Measurements from ENCODE around the gene CDH23. TPM values are rescaled to one million over a fixed set of nuclear protein-coding genes. Genes with fewer than 3 reads are reported as not detected.

CDH23 gene
- total RNA-seq, 1 experiment from 2014 or later = 0.02 TPM

- H3K27me3 ChIP-seq = no peaks in the 10 kb centered on the region
- no peaks in the 10 kb centered on the region for H3K4me1 ChIP-seq
- no peaks in the 10 kb centered on the region for H3K9me3 ChIP-seq (replicated peaks)
- H3K27ac ChIP-seq = no peak overlapping the region
- DNase-seq = no peak
- H3K4me3 ChIP-seq = no peak overlapping the region
- no peaks in the 10 kb centered on the region for H3K36me3 ChIP-seq
These were observed 281.5 kb downstream of the CDH23 start for GRCh38 chr10:71678057-71678805.

- Histone ChIP-seq H3K4me1 (no peaks in the 10 kb centered on the region), H3K27me3 (no peaks in the 10 kb centered on the region), H3K27ac (no peak overlapping the region), H3K4me3 (no peak overlapping the region), H3K9me3 (replicated peaks) (no peaks in the 10 kb centered on the region), H3K36me3 (no peaks in the 10 kb centered on the region)
- no peak for DNase-seq
These were observed 282.7 kb downstream of the CDH23 start for GRCh38 chr10:71679425-71679824.

GRCh38 chr10:71681977-71682376 is 285.3 kb downstream of the CDH23 start:
- no peak for DNase-seq
- no peaks in the 10 kb centered on the region for H3K27me3 ChIP-seq
- no peaks in the 10 kb centered on the region for H3K9me3 ChIP-seq (replicated peaks)
- H3K36me3 ChIP-seq = no peaks in the 10 kb centered on the region
- H3K27ac ChIP-seq = no peak overlapping the region
- no peak overlapping the region for H3K4me3 ChIP-seq
- H3K4me1 ChIP-seq = no peaks in the 10 kb centered on the region

GRCh38 chr10:71683301-71683700 is 286.6 kb downstream of the CDH23 start:
- H3K36me3 ChIP-seq = no peaks in the 10 kb centered on the region
- no peaks in the 10 kb centered on the region for H3K27me3 ChIP-seq
- no peaks in the 10 kb centered on the region for H3K4me1 ChIP-seq
- H3K9me3 ChIP-seq (replicated peaks) = no peaks in the 10 kb centered on the region
- no peak for DNase-seq
- no peak overlapping the region for H3K27ac ChIP-seq
- H3K4me3 ChIP-seq = no peak overlapping the region

GRCh38 chr10:71684356-71685173 is 287.8 kb downstream of the CDH23 start:
- Histone ChIP-seq H3K9me3 (replicated peaks) (no peaks in the 10 kb centered on the region), H3K36me3 (no peaks in the 10 kb centered on the region), H3K4me1 (no peaks in the 10 kb centered on the region), H3K4me3 (no peak overlapping the region), H3K27ac (no peak overlapping the region), H3K27me3 (no peaks in the 10 kb centered on the region)
- DNase-seq = no peak

- no peaks in the 10 kb centered on the region for H3K4me1 ChIP-seq
- no peak overlapping the region for H3K27ac ChIP-seq
- no peaks in the 10 kb centered on the region for H3K9me3 ChIP-seq (replicated peaks)
- no peak for DNase-seq
- H3K27me3 ChIP-seq = no peaks in the 10 kb centered on the region
- no peaks in the 10 kb centered on the region for H3K36me3 ChIP-seq
- no peak overlapping the region for H3K4me3 ChIP-seq
These were observed 289.0 kb downstream of the CDH23 start for GRCh38 chr10:71685554-71686232.

GRCh38 chr10:71687077-71687476 is 290.4 kb downstream of the CDH23 start:
- DNase-seq = peak in 1 of 2 experiments; percentile 23
- no peaks in the 10 kb centered on the region for H3K27me3 ChIP-seq
- H3K4me3 ChIP-seq = no peak overlapping the region
- no peaks in the 10 kb centered on the region for H3K9me3 ChIP-seq (replicated peaks)
- no peaks in the 10 kb centered on the region for H3K36me3 ChIP-seq
- H3K27ac ChIP-seq = no peak overlapping the region
- no peaks in the 10 kb centered on the region for H3K4me1 ChIP-seq

GRCh38 chr10:71687480-71687879 is 290.8 kb downstream of the CDH23 start:
- H3K36me3 ChIP-seq = no peaks in the 10 kb centered on the region

GRCh38 chr10:71688256-71688655 is 291.5 kb downstream of the CDH23 start:
- H3K27ac ChIP-seq = no peak overlapping the region
- no peak for DNase-seq
- no peaks in the 10 kb centered on the region for H3K4me1 ChIP-seq
- no peak overlapping the region for H3K4me3 ChIP-seq
- H3K9me3 ChIP-seq (replicated peaks) = no peaks in the 10 kb centered on the region
- no peaks in the 10 kb centered on the region for H3K27me3 ChIP-seq
- no peaks in the 10 kb centered on the region for H3K36me3 ChIP-seq

More at GRCh38 chr10:71687480-71687879, 290.8 kb downstream of the CDH23 start:
- DNase-seq = no peak
- Histone ChIP-seq H3K9me3 (replicated peaks) (no peaks in the 10 kb centered on the region), H3K4me3 (no peak overlapping the region), H3K27me3 (no peaks in the 10 kb centered on the region), H3K27ac (no peak overlapping the region), H3K4me1 (no peaks in the 10 kb centered on the region)

GRCh38 chr10:71690094-71690720 is 293.5 kb downstream of the CDH23 start:
- Histone ChIP-seq H3K27ac (no peak overlapping the region), H3K27me3 (no peaks in the 10 kb centered on the region), H3K4me3 (no peak overlapping the region), H3K36me3 (no peaks in the 10 kb centered on the region), H3K4me1 (no peaks in the 10 kb centered on the region), H3K9me3 (replicated peaks) (no peaks in the 10 kb centered on the region)
- DNase-seq = no peak

- H3K9me3 ChIP-seq (replicated peaks) = no peaks in the 10 kb centered on the region
- H3K27me3 ChIP-seq = no peaks in the 10 kb centered on the region
- H3K4me1 ChIP-seq = no peaks in the 10 kb centered on the region
- H3K36me3 ChIP-seq = no peaks in the 10 kb centered on the region
- no peak for DNase-seq
- H3K4me3 ChIP-seq = no peak overlapping the region
- no peak overlapping the region for H3K27ac ChIP-seq
These were observed 294.7 kb downstream of the CDH23 start for GRCh38 chr10:71691405-71691804.

GRCh38 chr10:71692598-71693306 is 296.0 kb downstream of the CDH23 start:
- Histone ChIP-seq H3K27me3 (no peaks in the 10 kb centered on the region), H3K36me3 (no peaks in the 10 kb centered on the region), H3K27ac (no peak overlapping the region), H3K9me3 (replicated peaks) (no peaks in the 10 kb centered on the region), H3K4me3 (no peak overlapping the region), H3K4me1 (no peaks in the 10 kb centered on the region)
- DNase-seq = no peak

- Histone ChIP-seq H3K27me3 (no peaks in the 10 kb centered on the region), H3K9me3 (replicated peaks) (no peaks in the 10 kb centered on the region), H3K36me3 (no peaks in the 10 kb centered on the region), H3K4me3 (no peak overlapping the region), H3K4me1 (no peaks in the 10 kb centered on the region), H3K27ac (no peak overlapping the region)
- no peak for DNase-seq
These were observed 296.7 kb downstream of the CDH23 start for GRCh38 chr10:71693377-71693776.

- no peak for DNase-seq
- H3K27me3 ChIP-seq = no peaks in the 10 kb centered on the region
- H3K4me1 ChIP-seq = no peaks in the 10 kb centered on the region
- no peak overlapping the region for H3K4me3 ChIP-seq
- H3K9me3 ChIP-seq (replicated peaks) = no peaks in the 10 kb centered on the region
- no peaks in the 10 kb centered on the region for H3K36me3 ChIP-seq
- no peak overlapping the region for H3K27ac ChIP-seq
These were observed 297.4 kb downstream of the CDH23 start for GRCh38 chr10:71694039-71694501.
